ENCODE measurements around the gene ERC2. TPM values are rescaled to one million over a fixed set of nuclear protein-coding genes. Genes with fewer than 3 reads are reported as not detected.

Gene ERC2
- total RNA-seq, 1 donor from 2014 or later, result 7.4 TPM

- Histone ChIP-seq H3K79me2 (ENCODE audit: insufficient read depth, low read length) (no peaks in the 10 kb centered on the region), H3K9ac (ENCODE audit: low read length) (no peak overlapping the region), H3K4me2 (ENCODE audit: low read length) (no peak overlapping the region), H3K4me3 (ENCODE audit: insufficient read depth, low read depth, low read length) (no peak overlapping the region), H3K36me3 (ENCODE audit: insufficient read depth, low read length) (no peaks in the 10 kb centered on the region), H4K20me1 (ENCODE audit: insufficient read depth, low read length) (no peaks in the 10 kb centered on the region), H2AFZ (ENCODE audit: low read depth, low read length) (no peak overlapping the region), H3K9me3 (ENCODE audit: insufficient read depth, low read depth, low read length) (no peaks in the 10 kb centered on the region), H3K27ac (ENCODE audit: low read depth, low read length) (no peak overlapping the region), H3K27me3 (ENCODE audit: insufficient read depth, low read length) (no peaks in the 10 kb centered on the region), H3K4me1 (ENCODE audit: insufficient read depth, low read length) (no peaks in the 10 kb centered on the region)
- Mint-ChIP-seq H3K9me3 (ENCODE audit: unreplicated experiment) (no peaks in the 10 kb centered on the region), H3K4me3 (ENCODE audit: unreplicated experiment) (no peak overlapping the region), H3K36me3 (ENCODE audit: low read depth, unreplicated experiment) (no peaks in the 10 kb centered on the region), H3K27me3 (ENCODE audit: low read depth, unreplicated experiment) (no peaks in the 10 kb centered on the region), H3K27ac (ENCODE audit: unreplicated experiment) (no peak overlapping the region), H3K4me1 (ENCODE audit: low read depth, unreplicated experiment) (no peaks in the 10 kb centered on the region)
- no peak for TF ChIP-seq EZH2 (IDR thresholded peaks at IDR 0.05; ENCODE audit: insufficient read depth, low read length)
- no peak for FAIRE-seq
- no peak for DNase-seq (ENCODE audit: low read depth)
Measured at GRCh38 chr3:55728461-55729100, 739.7 kb downstream of the ERC2 start.

DNA sequence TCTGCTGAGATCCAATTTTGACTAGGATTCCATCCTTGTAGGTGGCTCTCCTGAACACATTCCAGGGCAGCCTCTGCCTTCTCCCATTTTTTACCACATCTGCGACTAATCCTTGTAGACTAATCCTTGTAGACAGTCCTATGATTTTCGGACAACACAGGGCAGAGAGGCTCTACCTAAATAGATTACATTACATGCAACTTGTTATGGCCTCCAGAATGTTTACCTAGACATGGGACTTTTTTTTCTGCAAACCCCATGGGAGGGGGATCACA lies 741.8 kb downstream of the ERC2 start:
- TF ChIP-seq EZH2 (IDR thresholded peaks at IDR 0.05; ENCODE audit: insufficient read depth, low read length), result no peak
- TF ChIP-seq, protein P1, sequence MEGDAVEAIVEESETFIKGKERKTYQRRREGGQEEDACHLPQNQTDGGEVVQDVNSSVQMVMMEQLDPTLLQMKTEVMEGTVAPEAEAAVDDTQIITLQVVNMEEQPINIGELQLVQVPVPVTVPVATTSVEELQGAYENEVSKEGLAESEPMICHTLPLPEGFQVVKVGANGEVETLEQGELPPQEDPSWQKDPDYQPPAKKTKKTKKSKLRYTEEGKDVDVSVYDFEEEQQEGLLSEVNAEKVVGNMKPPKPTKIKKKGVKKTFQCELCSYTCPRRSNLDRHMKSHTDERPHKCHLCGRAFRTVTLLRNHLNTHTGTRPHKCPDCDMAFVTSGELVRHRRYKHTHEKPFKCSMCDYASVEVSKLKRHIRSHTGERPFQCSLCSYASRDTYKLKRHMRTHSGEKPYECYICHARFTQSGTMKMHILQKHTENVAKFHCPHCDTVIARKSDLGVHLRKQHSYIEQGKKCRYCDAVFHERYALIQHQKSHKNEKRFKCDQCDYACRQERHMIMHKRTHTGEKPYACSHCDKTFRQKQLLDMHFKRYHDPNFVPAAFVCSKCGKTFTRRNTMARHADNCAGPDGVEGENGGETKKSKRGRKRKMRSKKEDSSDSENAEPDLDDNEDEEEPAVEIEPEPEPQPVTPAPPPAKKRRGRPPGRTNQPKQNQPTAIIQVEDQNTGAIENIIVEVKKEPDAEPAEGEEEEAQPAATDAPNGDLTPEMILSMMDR (IDR thresholded peaks at IDR 0.05; ENCODE audit: insufficient read depth, low read depth, low read length), result no peak
- no peaks in the 10 kb centered on the region for H3K36me3 Mint-ChIP-seq (ENCODE audit: low read depth, unreplicated experiment)
- no peaks in the 10 kb centered on the region for H3K4me1 Mint-ChIP-seq (ENCODE audit: low read depth, unreplicated experiment)
- H3K9me3 ChIP-seq (ENCODE audit: insufficient read depth, low read depth, low read length), result no peaks in the 10 kb centered on the region
- H3K27ac Mint-ChIP-seq (ENCODE audit: unreplicated experiment), result no peak overlapping the region
- H3K27me3 Mint-ChIP-seq (ENCODE audit: low read depth, unreplicated experiment), result no peaks in the 10 kb centered on the region
- H3K4me1 ChIP-seq (ENCODE audit: insufficient read depth, low read length), result no peaks in the 10 kb centered on the region
- H3K27me3 ChIP-seq (ENCODE audit: insufficient read depth, low read length), result no peaks in the 10 kb centered on the region
- H3K27ac ChIP-seq (ENCODE audit: low read depth, low read length), result no peak overlapping the region
- no peak overlapping the region for H3K4me3 ChIP-seq (ENCODE audit: insufficient read depth, low read depth, low read length)
- no peaks in the 10 kb centered on the region for H3K9me3 Mint-ChIP-seq (ENCODE audit: unreplicated experiment)
- H3K9ac ChIP-seq (ENCODE audit: low read length), result no peak overlapping the region
- no peak overlapping the region for H3K4me2 ChIP-seq (ENCODE audit: low read length)
- DNase-seq (ENCODE audit: low read depth), result no peak
- no peaks in the 10 kb centered on the region for H3K79me2 ChIP-seq (ENCODE audit: insufficient read depth, low read length)
- no peak overlapping the region for H3K4me3 Mint-ChIP-seq (ENCODE audit: unreplicated experiment)
- H4K20me1 ChIP-seq (ENCODE audit: insufficient read depth, low read length), result no peaks in the 10 kb centered on the region
- FAIRE-seq, result no peak
- no peaks in the 10 kb centered on the region for H3K36me3 ChIP-seq (ENCODE audit: insufficient read depth, low read length)
- no peak overlapping the region for H2AFZ ChIP-seq (ENCODE audit: low read depth, low read length)

DNA sequence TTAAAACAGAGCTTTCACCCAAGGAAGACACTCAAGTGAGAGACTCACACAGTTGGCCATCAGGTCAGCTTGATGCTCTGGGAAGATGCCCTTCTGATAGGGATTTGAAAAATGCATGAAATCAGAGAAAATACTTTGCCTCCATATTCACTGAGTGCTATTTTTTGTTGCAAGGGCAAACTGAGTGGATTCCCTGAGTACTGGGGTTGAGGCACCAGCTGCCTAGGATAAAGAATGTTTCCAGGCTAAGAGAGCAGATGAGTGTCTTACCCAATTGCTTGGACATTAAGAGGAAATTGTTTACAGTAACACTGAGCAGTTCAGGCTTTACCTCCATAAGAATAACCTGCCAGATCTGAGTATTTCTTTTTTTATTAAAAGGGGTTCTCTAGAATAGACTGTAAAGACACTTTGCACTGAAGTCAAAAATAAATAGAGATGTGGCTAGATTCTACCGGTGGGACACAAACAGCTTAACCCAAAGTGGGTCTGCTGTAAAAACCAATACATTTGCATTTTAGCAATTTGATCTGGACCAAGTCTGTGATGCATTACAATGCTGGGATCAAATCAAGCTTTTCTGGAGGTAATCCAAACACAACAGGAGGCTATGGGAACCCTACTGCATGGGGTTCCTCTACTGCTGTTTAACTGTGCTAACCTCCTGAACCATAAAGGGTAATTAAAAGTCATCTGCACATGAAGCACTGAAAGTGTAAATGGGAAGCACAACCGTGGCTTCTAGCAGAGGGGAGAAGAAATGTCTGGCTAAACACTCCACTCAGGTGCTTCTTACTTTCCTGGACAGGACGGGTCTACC lies 742.4 kb downstream of the ERC2 start:
- Histone ChIP-seq H3K4me1 (ENCODE audit: insufficient read depth, low read length) (no peaks in the 10 kb centered on the region), H3K36me3 (ENCODE audit: insufficient read depth, low read length) (no peaks in the 10 kb centered on the region), H4K20me1 (ENCODE audit: insufficient read depth, low read length) (no peaks in the 10 kb centered on the region), H3K27ac (ENCODE audit: low read depth, low read length) (no peak overlapping the region), H2AFZ (ENCODE audit: low read depth, low read length) (no peak overlapping the region), H3K4me2 (ENCODE audit: low read length) (no peak overlapping the region), H3K9ac (ENCODE audit: low read length) (no peak overlapping the region), H3K4me3 (ENCODE audit: insufficient read depth, low read depth, low read length) (no peak overlapping the region), H3K79me2 (ENCODE audit: insufficient read depth, low read length) (no peaks in the 10 kb centered on the region), H3K9me3 (ENCODE audit: insufficient read depth, low read depth, low read length) (no peaks in the 10 kb centered on the region), H3K27me3 (ENCODE audit: insufficient read depth, low read length) (no peaks in the 10 kb centered on the region)
- H3K9me3 Mint-ChIP-seq (ENCODE audit: unreplicated experiment), result no peaks in the 10 kb centered on the region
- no peak for FAIRE-seq
- TF ChIP-seq, protein P1 (IDR thresholded peaks at IDR 0.05; ENCODE audit: insufficient read depth, low read depth, low read length), result no peak
- no peak for TF ChIP-seq EZH2 (IDR thresholded peaks at IDR 0.05; ENCODE audit: insufficient read depth, low read length)
- H3K27ac Mint-ChIP-seq (ENCODE audit: unreplicated experiment), result no peak overlapping the region
- no peak for DNase-seq (ENCODE audit: low read depth)
- H3K36me3 Mint-ChIP-seq (ENCODE audit: low read depth, unreplicated experiment), result no peaks in the 10 kb centered on the region
- H3K4me3 Mint-ChIP-seq (ENCODE audit: unreplicated experiment), result no peak overlapping the region
- H3K27me3 Mint-ChIP-seq (ENCODE audit: low read depth, unreplicated experiment), result no peaks in the 10 kb centered on the region
- no peaks in the 10 kb centered on the region for H3K4me1 Mint-ChIP-seq (ENCODE audit: low read depth, unreplicated experiment)

Data from astrocyte (in vitro differentiated cells and primary cell).